ENCODE data around the gene MEGF10.

The MEGF10 gene

DNA sequence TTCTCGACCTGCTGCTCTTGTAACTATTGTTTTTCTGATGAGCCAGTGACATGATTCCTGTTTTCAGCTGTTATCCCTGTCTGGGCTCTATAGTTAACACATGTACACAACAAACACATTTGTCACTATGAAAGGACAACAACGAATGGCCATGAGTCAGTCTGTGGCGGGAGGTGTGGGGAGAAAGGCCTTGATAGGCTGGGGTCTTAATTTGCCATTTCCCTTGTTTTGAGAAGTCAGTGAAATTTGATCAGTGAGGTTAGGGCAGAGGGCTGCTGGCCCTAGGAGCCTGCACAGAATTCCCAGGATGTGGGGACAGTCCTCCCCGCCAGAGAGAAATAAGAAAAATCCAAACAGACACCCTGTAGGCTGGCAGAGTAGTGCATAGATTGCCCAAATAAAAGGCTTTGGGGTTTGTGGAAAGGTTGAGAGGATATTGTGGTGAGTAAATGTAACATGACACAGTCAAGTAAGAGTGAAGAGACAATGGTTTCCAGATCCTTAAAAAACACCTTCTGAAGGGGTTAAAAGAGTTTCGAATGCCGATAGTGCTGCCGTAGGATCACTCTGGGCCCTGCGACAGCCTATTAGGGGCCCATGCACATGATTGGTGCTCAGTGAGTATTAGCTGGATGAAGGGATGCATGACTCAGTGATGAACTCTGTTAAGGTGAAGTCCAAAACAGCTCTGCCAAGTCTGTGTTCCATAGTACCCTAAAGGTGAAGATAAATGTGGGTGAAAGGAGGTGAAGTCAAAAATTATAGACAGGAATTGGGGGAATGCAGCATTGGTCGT is 115.9 kb downstream of the MEGF10 start:
- TF ChIP-seq TOX (CRISPR knock-in tag; IDR thresholded peaks at IDR 0.05; ENCODE audit: borderline replicate concordance) (no peak), PATZ1 (CRISPR knock-in tag; IDR thresholded peaks at IDR 0.05; ENCODE audit: borderline replicate concordance) (no peak), GLIS3 (CRISPR knock-in tag; IDR thresholded peaks at IDR 0.05) (no peak), ZNF70 (CRISPR knock-in tag; IDR thresholded peaks at IDR 0.05) (no peak), SNAI2 (CRISPR knock-in tag; IDR thresholded peaks at IDR 0.05) (no peak), OSR1 (CRISPR knock-in tag; IDR thresholded peaks at IDR 0.05) (no peak), RARB (CRISPR knock-in tag; IDR thresholded peaks at IDR 0.05) (no peak)
- no peak for ATAC-seq

GRCh38 chr5:127409246-127409917 is 118.8 kb downstream of the MEGF10 start:
- no peak for ATAC-seq
- TF ChIP-seq SNAI2 (CRISPR knock-in tag; IDR thresholded peaks at IDR 0.05) (no peak), ARNTL (CRISPR knock-in tag; IDR thresholded peaks at IDR 0.05; ENCODE audit: borderline replicate concordance, low read depth) (no peak), PATZ1 (CRISPR knock-in tag; IDR thresholded peaks at IDR 0.05; ENCODE audit: borderline replicate concordance) (no peak), CSRNP3 (CRISPR knock-in tag; IDR thresholded peaks at IDR 0.05) (no peak), ZNF8 (CRISPR knock-in tag; IDR thresholded peaks at IDR 0.05) (no peak), TOX (CRISPR knock-in tag; IDR thresholded peaks at IDR 0.05; ENCODE audit: borderline replicate concordance) (no peak), ZC3H10 (CRISPR knock-in tag; IDR thresholded peaks at IDR 0.05) (no peak), BACH2 (CRISPR knock-in tag; IDR thresholded peaks at IDR 0.05; ENCODE audit: borderline replicate concordance) (no peak), PPARA (CRISPR knock-in tag; IDR thresholded peaks at IDR 0.05; ENCODE audit: borderline replicate concordance) (no peak), ZFP3 (CRISPR knock-in tag; IDR thresholded peaks at IDR 0.05) (no peak), GLIS3 (CRISPR knock-in tag; IDR thresholded peaks at IDR 0.05) (no peak), ZFP30 (CRISPR knock-in tag; IDR thresholded peaks at IDR 0.05) (no peak)

DNA sequence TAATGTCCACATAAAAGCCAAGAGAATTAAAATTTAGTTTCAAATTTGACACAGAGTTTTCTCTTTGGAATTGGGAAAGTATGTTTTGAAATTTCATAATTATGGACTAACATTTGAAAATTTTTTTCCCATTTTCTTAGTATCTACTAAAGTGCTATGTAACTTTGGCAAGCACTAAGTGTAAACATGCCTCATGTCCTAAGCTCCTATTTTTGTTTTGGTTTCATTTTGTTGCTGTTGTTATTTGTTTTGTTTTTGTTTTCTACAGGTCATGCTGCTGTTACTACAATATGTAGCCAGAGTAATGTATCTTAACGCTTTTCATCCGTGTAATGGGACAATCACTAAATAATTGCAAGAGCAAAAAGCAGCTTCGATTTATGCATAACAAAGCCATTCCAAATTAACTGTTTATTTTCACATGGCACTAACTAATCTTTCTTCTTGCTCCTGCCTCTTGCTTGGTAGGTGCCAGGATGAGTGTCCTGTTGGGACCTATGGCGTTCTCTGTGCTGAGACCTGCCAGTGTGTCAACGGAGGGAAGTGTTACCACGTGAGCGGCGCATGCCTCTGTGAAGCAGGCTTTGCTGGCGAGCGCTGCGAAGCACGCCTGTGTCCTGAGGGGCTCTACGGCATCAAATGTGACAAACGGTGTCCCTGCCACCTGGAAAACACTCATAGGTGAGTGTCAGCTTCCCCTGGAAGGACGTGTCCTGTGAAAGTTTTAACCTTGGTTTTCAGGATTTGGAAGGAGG is 119.5 kb downstream of the MEGF10 start:
- no peak for ATAC-seq
- no peak for TF ChIP-seq PPARA (CRISPR knock-in tag; IDR thresholded peaks at IDR 0.05; ENCODE audit: borderline replicate concordance)
- no peak for TF ChIP-seq ARNTL (CRISPR knock-in tag; IDR thresholded peaks at IDR 0.05; ENCODE audit: borderline replicate concordance, low read depth)
- no peak for TF ChIP-seq ZNF70 (CRISPR knock-in tag; IDR thresholded peaks at IDR 0.05)
- no peak for TF ChIP-seq SNAI2 (CRISPR knock-in tag; IDR thresholded peaks at IDR 0.05)
- no peak for TF ChIP-seq ZNF8 (CRISPR knock-in tag; IDR thresholded peaks at IDR 0.05)
- TF ChIP-seq ZNF565 (CRISPR knock-in tag; conservative IDR thresholded peaks at IDR 0.05; ENCODE audit: low read depth) = no peak
- TF ChIP-seq, protein P1, sequence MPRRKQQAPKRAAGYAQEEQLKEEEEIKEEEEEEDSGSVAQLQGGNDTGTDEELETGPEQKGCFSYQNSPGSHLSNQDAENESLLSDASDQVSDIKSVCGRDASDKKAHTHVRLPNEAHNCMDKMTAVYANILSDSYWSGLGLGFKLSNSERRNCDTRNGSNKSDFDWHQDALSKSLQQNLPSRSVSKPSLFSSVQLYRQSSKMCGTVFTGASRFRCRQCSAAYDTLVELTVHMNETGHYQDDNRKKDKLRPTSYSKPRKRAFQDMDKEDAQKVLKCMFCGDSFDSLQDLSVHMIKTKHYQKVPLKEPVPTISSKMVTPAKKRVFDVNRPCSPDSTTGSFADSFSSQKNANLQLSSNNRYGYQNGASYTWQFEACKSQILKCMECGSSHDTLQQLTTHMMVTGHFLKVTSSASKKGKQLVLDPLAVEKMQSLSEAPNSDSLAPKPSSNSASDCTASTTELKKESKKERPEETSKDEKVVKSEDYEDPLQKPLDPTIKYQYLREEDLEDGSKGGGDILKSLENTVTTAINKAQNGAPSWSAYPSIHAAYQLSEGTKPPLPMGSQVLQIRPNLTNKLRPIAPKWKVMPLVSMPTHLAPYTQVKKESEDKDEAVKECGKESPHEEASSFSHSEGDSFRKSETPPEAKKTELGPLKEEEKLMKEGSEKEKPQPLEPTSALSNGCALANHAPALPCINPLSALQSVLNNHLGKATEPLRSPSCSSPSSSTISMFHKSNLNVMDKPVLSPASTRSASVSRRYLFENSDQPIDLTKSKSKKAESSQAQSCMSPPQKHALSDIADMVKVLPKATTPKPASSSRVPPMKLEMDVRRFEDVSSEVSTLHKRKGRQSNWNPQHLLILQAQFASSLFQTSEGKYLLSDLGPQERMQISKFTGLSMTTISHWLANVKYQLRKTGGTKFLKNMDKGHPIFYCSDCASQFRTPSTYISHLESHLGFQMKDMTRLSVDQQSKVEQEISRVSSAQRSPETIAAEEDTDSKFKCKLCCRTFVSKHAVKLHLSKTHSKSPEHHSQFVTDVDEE (CRISPR knock-in tag; IDR thresholded peaks at IDR 0.05) = no peak
- TF ChIP-seq TCF4 (CRISPR knock-in tag; IDR thresholded peaks at IDR 0.05; ENCODE audit: borderline replicate concordance) = no peak
- TF ChIP-seq ZFP30 (CRISPR knock-in tag; IDR thresholded peaks at IDR 0.05) = no peak
- TF ChIP-seq, protein P2, sequence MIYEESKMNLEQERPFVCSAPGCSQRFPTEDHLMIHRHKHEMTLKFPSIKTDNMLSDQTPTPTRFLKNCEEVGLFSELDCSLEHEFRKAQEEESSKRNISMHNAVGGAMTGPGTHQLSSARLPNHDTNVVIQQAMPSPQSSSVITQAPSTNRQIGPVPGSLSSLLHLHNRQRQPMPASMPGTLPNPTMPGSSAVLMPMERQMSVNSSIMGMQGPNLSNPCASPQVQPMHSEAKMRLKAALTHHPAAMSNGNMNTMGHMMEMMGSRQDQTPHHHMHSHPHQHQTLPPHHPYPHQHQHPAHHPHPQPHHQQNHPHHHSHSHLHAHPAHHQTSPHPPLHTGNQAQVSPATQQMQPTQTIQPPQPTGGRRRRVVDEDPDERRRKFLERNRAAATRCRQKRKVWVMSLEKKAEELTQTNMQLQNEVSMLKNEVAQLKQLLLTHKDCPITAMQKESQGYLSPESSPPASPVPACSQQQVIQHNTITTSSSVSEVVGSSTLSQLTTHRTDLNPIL (CRISPR knock-in tag; IDR thresholded peaks at IDR 0.05; ENCODE audit: low read depth) = no peak
- TF ChIP-seq OSR1 (CRISPR knock-in tag; IDR thresholded peaks at IDR 0.05) = no peak
- TF ChIP-seq PATZ1 (CRISPR knock-in tag; IDR thresholded peaks at IDR 0.05; ENCODE audit: borderline replicate concordance) = no peak
- TF ChIP-seq RARB (CRISPR knock-in tag; IDR thresholded peaks at IDR 0.05) = no peak
- no peak for TF ChIP-seq ISL1 (CRISPR knock-in tag; IDR thresholded peaks at IDR 0.05)
- no peak for TF ChIP-seq ZFP3 (CRISPR knock-in tag; IDR thresholded peaks at IDR 0.05)
- no peak for TF ChIP-seq ZC3H10 (CRISPR knock-in tag; IDR thresholded peaks at IDR 0.05)

Data from SK-N-SH treated with all-trans-retinoic acid at 6 μM for 48 hours (cell line).